SW480 (cell line): Measurements from ENCODE around the gene POLE3.
"Not testable (repeated sequence)": the region's sequence is repeated elsewhere in the genome, so short reads cannot be mapped to it uniquely, and the experiment has no call there.

Source experiments
- DNase-seq: peaks from one replicate; pipeline ENCODE4 v3.0.0-alpha.2; 2016; ENCODE audit warnings: low spot score

POLE3 gene

DNA sequence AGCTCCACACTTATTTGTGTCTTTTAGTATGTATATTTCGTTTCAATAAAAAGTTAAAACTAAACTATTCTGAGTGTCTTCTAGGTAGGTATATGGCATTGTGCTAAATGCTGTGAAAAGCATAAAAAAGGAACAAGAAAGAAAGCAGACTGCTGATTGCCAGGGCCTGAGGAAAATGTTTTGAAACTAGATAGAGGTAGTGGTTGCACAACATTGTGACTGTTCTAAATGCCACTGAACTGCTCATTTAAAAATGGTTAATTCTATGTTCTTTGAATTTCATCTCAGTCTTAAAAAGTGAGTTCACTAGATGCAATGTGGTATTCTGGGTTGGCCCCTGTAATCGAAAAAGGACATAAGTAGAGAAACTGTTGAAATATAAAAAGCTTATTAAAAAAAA lies 6.8 kb downstream of the POLE3 start:
- no peak for DNase-seq

- DNase-seq: peak; percentile 96
Observed at GRCh38 chr9:113401027-113401792, 9.3 kb downstream of the POLE3 start, which contains the start of gene ALAD. ALAD (minus strand) TSS chr9:113401284; CDS start chr9:113393559, 7,725 bp downstream.

DNA sequence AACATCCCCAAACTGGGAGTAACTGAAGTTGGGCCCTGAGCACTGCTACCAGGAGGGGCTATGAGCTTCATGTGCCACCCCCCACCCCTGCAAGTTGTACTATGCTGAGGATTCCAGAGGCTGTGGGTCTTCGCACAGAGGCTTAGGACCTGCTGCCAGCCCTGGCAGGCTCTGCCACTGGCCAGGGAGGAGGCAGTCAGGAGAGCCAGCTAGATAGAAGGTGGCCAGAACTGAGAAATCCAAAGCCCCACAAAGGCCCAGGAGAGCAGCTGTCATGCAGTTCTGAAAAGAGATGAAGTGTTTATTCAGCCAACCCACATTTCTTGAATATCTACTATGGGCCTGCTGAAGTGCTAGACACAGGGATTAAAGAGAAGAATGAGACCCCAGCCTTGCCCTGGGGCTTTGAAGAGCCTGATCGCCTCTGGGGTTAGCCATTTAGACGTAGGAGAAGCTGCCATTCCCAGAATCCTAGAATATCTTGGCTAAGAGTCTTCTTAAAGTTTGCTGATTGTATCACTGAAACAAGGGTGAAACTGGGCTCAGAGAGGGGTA lies 10.8 kb downstream of the POLE3 start:
- DNase-seq: no peak

DNA sequence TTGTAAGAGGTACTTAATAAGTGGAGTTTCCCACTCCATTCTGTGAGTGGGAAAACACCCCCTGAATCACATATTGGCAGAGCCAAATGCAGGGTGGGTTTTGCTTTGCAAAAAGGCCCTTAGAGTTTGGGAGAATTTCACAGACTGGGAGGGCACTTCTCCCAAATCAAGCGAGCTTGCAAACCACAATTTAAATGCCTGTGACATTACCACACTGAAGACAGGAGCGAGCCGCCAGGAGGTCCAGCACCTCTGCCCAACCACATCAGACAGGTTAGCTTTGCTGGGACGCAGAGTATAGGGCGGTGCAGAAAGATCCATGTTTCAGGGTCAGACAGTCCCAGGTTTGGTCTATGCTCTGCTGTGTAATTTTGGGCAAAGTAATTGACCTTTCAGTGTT lies 11.7 kb downstream of the POLE3 start:
- DNase-seq: peak; percentile 77

GRCh38 chr9:113397203-113397631 lies 13.3 kb downstream of the POLE3 start:
- no peak for DNase-seq

GRCh38 chr9:113395000-113395861 lies 15.2 kb downstream of the POLE3 start:
- DNase-seq: no peak

GRCh38 chr9:113393281-113393680 lies 17.2 kb downstream of the POLE3 start:
- DNase-seq: no peak

DNA sequence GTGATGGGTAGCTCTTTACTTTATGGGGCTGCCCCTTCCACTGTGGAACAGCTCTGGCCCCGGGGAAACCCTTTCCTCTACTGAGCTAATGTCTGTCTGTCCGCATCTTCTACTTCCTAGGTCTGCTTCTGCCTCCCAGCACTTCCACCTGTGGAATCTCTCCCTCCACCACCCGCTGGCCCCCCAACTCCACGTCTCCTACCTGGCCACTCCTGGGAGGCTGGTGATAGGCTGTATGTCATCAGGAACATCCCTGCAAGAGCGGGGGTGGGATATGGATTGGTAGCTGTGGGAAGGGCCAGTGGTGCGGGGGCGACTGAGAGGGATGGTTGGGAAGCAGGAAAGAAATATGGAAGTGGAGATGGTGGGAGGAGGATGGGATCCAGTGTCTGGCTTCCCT lies 18.6 kb downstream of the POLE3 start:
- DNase-seq: no peak

GRCh38 chr9:113390192-113390960 lies 20.1 kb downstream of the POLE3 start:
- no peak for DNase-seq

DNA sequence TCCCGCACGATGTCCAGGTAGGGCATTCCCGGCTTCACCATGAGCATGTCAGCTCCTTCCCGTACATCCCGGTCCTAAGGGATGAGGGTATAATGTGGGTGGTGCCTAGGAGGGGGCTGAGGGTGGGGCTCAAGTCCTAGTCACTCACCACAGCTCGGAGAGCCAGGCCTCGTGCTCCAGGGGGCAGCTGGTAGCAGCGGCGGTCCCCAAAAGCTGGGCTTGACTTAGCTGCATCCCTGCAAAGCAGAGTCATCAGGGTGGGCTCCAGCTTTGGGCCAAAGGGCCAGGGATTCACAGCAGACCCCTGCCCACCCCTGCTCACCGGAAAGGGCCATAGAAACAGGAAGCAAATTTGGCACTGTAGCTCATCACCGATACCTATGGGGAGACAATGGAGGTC lies 21.0 kb downstream of the POLE3 start:
- no peak for DNase-seq

- DNase-seq: no peak
Observed at GRCh38 chr9:113388833-113389232, 21.6 kb downstream of the POLE3 start.

DNA sequence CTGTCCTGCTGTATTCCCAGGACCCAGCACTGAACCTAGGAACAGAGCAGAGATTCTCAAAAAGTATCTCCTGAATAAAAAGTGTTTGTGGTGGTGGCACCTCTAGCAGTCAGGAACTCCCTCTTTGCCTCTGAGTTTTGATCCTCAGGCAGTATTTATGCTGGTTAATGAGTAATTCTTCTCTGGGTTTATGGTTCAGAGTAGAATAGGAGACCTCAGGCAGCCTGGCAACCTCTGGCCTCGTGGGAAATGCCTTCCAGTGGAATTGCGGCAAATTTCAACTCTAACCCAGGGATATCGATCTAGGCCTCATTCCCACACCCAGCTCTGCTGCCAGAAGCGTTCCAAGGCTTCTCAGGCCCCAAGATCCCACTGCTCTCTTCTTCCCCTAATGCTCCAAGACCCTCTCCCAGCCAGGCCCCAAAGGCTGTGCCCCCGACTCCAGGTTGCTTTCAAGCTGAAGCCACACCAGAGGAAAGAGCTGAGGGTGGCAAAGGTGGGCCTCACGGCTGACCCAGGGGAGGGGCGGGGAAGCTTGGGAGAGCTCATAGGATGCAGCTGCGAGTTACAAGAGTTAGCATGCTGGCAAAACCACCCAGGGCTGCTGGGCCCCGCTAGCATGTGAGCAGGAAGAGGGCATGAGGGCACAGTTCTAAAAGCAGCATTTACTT lies 22.8 kb downstream of the POLE3 start:
- peak; percentile 35 for DNase-seq

- DNase-seq: no peak
Observed at GRCh38 chr9:113386571-113387393, 23.7 kb downstream of the POLE3 start.

DNA sequence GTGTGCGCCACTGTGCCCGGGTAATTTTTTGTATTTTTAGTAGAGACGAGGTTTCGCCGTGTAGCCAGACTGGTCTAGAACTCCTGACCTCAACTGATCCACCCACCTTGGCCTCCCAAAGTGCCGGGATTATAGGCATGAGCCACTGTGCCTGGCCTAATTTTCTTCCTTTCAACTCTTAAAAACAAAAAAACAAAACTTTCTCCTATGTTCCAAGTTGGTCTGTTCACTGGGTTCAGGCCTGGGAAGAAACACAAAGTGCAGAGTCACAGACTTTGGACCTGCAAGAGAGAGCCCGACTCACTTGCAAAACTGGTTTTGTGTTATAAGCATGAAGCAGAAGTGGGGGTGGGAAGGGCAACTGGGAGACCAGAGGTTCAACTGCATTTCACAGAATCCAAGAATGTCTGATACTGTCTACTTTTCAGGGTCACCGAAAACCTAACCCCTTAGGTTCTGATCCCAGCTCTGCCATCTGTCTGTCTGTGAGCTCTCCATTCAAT lies 28.5 kb downstream of the POLE3 start:
- DNase-seq: no peak

DNA sequence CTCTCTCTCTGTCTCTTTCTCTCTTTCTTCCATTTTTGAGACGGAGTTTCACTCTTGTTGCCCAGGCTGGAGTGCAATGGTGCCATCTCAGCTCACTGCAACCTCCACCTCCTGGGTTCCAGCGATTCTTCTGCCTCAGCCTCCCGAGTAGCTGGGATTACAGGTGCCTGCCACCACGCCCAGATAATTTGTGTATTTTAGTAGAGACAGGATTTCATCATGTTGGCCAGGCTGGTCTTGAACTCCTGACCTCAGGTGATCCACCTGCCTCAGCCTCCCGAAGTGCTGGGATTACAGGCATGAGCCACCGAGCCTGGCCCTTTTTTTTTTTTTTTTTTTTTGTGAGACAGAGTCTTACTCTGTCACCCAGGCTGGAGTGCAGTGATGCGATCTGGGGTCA lies 29.0 kb downstream of the POLE3 start:
- not testable (repeated sequence) for DNase-seq

GRCh38 chr9:113380869-113381378 lies 29.6 kb downstream of the POLE3 start:
- DNase-seq: no peak

DNA sequence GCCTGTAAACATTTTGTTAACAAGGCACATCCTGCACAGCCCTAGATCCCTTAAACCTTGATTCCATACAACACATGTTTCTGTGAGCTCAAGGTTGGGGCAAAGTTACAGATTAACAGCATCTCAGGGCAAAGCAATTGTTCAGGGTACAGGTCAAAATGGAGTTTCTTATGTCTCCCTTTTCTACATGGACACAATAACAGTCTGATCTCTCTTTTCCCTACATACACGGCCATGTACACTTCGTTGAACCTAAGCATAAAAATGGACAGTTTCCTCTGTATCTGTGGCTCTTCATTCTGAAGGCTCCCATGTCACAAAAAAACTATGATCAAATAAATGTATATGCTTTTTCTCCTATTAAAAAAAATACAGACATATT lies 30.7 kb downstream of the POLE3 start:
- not testable (repeated sequence) for DNase-seq

- not testable (repeated sequence) for DNase-seq
Observed at GRCh38 chr9:113379094-113379828, 31.2 kb downstream of the POLE3 start.
